ENCODE measurements around the gene TAF9B.
"Not testable (repeated sequence)": the region's sequence is repeated elsewhere in the genome, so short reads cannot be mapped to it uniquely, and the experiment has no call there.

The TAF9B gene

GRCh38 chrX:78139160-78140123, at the start of gene TAF9B:
TAF9B (minus strand) TSS chrX:78139650; CDS start chrX:78139611, 39 bp downstream.
- peak; percentile 32 for DNase-seq

GRCh38 chrX:78182881-78183280, 43.4 kb upstream of the TAF9B start:
- no peak for DNase-seq

GRCh38 chrX:78181307-78181706, 41.9 kb upstream of the TAF9B start:
- DNase-seq = no peak

GRCh38 chrX:78168065-78168464, 28.6 kb upstream of the TAF9B start:
- DNase-seq = no peak

GRCh38 chrX:78165425-78165824, 26.0 kb upstream of the TAF9B start:
- DNase-seq = no peak

- DNase-seq = not testable (repeated sequence)
These were observed 23.7 kb upstream of the TAF9B start for GRCh38 chrX:78163175-78163574.

- DNase-seq = not testable (repeated sequence)
These were observed 21.3 kb upstream of the TAF9B start for GRCh38 chrX:78160711-78161110.

GRCh38 chrX:78157846-78158245, 18.4 kb upstream of the TAF9B start:
- DNase-seq = not testable (repeated sequence)

GRCh38 chrX:78157373-78157772, 17.9 kb upstream of the TAF9B start:
- not testable (repeated sequence) for DNase-seq

GRCh38 chrX:78147002-78147540, 7.6 kb upstream of the TAF9B start:
- not testable (repeated sequence) for DNase-seq

- no peak for DNase-seq
These were observed 756 bp upstream of the TAF9B start for GRCh38 chrX:78140206-78140605.

GRCh38 chrX:78133238-78133960, 6.1 kb downstream of the TAF9B start:
- no peak for DNase-seq

- no peak for DNase-seq
These were observed 8.3 kb downstream of the TAF9B start for GRCh38 chrX:78131117-78131516.

- DNase-seq = no peak
These were observed 9.1 kb downstream of the TAF9B start for GRCh38 chrX:78130396-78130795.

- DNase-seq = no peak
These were observed 9.7 kb downstream of the TAF9B start for GRCh38 chrX:78129714-78130113.

GRCh38 chrX:78125781-78126180, 13.7 kb downstream of the TAF9B start:
- not testable (repeated sequence) for DNase-seq

- DNase-seq = no peak
These were observed 14.3 kb downstream of the TAF9B start for GRCh38 chrX:78125148-78125547.

- DNase-seq = no peak
These were observed 15.1 kb downstream of the TAF9B start for GRCh38 chrX:78124307-78124706.

GRCh38 chrX:78123190-78123589, 16.3 kb downstream of the TAF9B start:
- DNase-seq = no peak

- DNase-seq = no peak
These were observed 19.8 kb downstream of the TAF9B start for GRCh38 chrX:78119521-78120227.

- DNase-seq = no peak
These were observed 20.8 kb downstream of the TAF9B start for GRCh38 chrX:78118628-78119027.

GRCh38 chrX:78116766-78117165, 22.7 kb downstream of the TAF9B start:
- DNase-seq = no peak

- no peak for DNase-seq
These were observed 23.1 kb downstream of the TAF9B start for GRCh38 chrX:78116365-78116764.

Measured in DMS 273 treated with DMSO at 0.1 percent for 48 hours (cell line).